ENCODE measurements around the gene CAV1.

Gene CAV1

GRCh38 chr7:116528008-116528789 lies 3.4 kb downstream of the CAV1 start:
- DNase-seq (ENCODE audit: low spot score), result no peak
- in situ Hi-C loops (cut with MboI; ENCODE audit: low sequenced_read_pairs, unreplicated experiment), result no loop called here
- no peak for TF ChIP-seq CTCF (IDR thresholded peaks at IDR 0.05; ENCODE audit: borderline replicate concordance, control extremely low read depth, extremely low read depth, insufficient read depth, missing control alignments)

- in situ Hi-C loops (cut with MboI; ENCODE audit: low sequenced_read_pairs, unreplicated experiment), result no loop called here
- TF ChIP-seq CTCF (IDR thresholded peaks at IDR 0.05; ENCODE audit: borderline replicate concordance, control extremely low read depth, extremely low read depth, insufficient read depth, missing control alignments), result no peak
- no peak for DNase-seq (ENCODE audit: low spot score)
Observed at GRCh38 chr7:116529250-116529649, 4.4 kb downstream of the CAV1 start.

- no peak for TF ChIP-seq CTCF (IDR thresholded peaks at IDR 0.05; ENCODE audit: borderline replicate concordance, control extremely low read depth, extremely low read depth, insufficient read depth, missing control alignments)
- no peak for DNase-seq (ENCODE audit: low spot score)
- in situ Hi-C loops (cut with MboI; ENCODE audit: low sequenced_read_pairs, unreplicated experiment), result no loop called here
Observed at GRCh38 chr7:116530107-116530820, 5.4 kb downstream of the CAV1 start.

GRCh38 chr7:116532102-116532688 lies 7.4 kb downstream of the CAV1 start:
- TF ChIP-seq CTCF (IDR thresholded peaks at IDR 0.05; ENCODE audit: borderline replicate concordance, control extremely low read depth, extremely low read depth, insufficient read depth, missing control alignments), result no peak
- in situ Hi-C loops (cut with MboI; ENCODE audit: low sequenced_read_pairs, unreplicated experiment), result no loop called here

GRCh38 chr7:116534790-116535189 lies 10.0 kb downstream of the CAV1 start:
- in situ Hi-C loops (cut with MboI; ENCODE audit: low sequenced_read_pairs, unreplicated experiment), result no loop called here
- DNase-seq (ENCODE audit: low spot score), result no peak
- no peak for TF ChIP-seq CTCF (IDR thresholded peaks at IDR 0.05; ENCODE audit: borderline replicate concordance, control extremely low read depth, extremely low read depth, insufficient read depth, missing control alignments)

More at GRCh38 chr7:116532102-116532688, 7.4 kb downstream of the CAV1 start:
- DNase-seq (ENCODE audit: low spot score), result no peak

- DNase-seq (ENCODE audit: low spot score), result no peak
- in situ Hi-C loops (cut with MboI; ENCODE audit: low sequenced_read_pairs, unreplicated experiment), result no loop called here
- TF ChIP-seq CTCF (IDR thresholded peaks at IDR 0.05; ENCODE audit: borderline replicate concordance, control extremely low read depth, extremely low read depth, insufficient read depth, missing control alignments), result no peak
Observed at GRCh38 chr7:116535416-116535815, 10.6 kb downstream of the CAV1 start.

Data from GM13976 (cell line).